ENCODE measurements around the gene TNFRSF8.
A peak's percentile ranks its signal among the peaks of the same experiment; 100 is the strongest.
"Not testable (repeated sequence)": the region's sequence is repeated elsewhere in the genome, so short reads cannot be mapped to it uniquely, and the experiment has no call there.

The TNFRSF8 gene

DNA sequence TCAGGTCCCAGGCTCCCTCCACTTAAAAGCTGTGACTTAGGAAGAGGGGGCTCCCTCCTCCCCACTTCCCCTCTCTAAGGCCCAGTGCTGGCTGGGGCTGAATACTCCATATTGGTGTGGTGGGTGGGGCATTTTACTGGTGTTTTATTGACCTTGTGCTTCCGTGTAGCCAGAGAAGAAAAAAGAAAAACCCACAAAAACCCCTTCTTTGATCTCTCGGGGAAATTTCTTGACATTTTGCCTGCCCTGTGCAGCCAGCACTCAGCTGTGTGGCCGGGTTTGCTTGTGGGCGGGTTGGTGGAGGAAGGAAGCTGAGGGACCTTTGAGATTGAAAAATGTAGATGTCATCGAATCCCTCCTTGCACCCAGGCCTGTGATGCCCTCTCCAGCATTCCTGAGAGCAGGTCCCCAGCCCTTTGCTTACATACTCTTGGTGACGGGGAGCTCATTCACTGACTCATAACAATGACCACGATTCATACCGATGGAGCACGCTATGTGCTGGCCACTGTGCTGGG lies 24.8 kb downstream of the TNFRSF8 start:
- peak; percentile 43 for DNase-seq (ENCODE audit: low spot score)

DNA sequence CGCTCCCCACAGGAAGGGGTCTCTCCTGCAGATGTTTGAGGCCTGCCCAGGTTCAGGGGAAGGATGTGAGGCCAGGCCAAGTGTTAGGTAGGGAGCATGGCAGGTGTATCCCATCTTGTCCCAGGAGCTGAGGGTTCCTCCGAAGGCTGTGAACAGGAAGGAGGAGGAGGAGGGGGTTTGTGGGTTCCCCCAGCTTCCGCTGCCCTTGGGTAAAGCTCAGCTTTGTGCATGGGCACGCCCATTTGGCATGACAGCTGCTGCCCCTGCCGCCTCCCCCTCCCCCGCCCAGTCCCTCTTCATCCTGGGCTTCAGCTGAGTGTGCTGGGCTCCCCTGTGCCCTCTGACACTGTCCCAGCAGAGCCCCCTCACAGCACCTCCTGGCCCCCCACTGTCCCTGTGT lies 25.5 kb downstream of the TNFRSF8 start:
- peak; percentile 47 for DNase-seq (ENCODE audit: low spot score)

DNA sequence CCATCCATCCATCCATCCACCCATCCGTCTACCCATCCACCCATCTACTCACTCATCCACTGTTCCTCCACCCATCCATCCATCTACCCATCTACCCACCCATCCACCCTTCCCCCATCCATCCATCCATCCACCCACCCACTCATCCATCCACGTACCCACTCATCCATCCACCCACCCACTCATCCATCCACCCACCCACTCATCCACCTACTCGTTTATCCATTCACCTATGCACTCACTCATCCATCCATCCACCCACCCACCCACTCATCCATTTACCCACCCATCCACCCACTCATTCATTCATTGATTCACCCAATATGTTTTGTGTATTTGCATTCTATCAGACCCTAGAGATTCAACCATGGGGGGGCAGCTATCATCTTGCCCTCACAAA lies 27.2 kb downstream of the TNFRSF8 start:
- no peak for DNase-seq (ENCODE audit: low spot score)

DNA sequence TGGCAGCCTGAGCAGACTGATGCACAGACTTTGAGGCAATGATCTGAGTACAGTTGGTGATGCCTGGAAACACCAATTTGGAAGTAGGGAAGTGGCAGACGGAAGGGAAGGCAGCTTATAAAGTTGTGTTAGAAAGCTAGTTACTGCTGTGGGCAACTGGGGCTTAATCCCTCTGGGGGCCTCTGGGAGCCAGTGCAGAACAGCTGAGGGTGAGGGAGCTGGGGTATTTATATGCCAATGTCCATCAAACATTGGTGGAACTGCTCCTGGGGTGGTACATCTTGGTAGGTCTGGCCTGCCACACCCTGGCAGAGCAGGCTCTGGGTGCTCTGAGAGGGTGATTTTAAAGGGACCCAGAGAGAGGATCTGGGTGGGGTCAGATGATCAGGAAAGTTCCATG lies 28.1 kb downstream of the TNFRSF8 start:
- no peak for DNase-seq (ENCODE audit: low spot score)

DNA sequence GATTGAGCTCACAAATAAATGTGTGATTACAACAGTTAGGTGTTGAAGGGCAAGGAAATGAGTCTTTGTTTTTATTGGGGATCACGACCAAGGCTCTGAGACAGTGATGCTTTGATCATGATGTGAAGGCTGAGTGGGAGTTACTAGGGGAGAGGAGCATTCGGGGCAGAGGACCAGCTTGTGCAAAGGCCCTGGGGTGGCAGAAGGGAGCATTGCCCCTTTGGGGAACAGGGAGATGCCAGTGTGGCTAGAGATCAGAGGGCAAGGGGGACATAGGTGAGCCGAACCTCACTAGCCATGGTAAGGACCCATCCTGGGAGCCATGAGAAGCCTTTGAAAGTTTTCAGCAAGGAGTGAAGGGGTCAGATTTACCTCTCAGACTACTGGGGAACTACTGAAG lies 31.1 kb downstream of the TNFRSF8 start:
- DNase-seq (ENCODE audit: low spot score), result no peak

DNA sequence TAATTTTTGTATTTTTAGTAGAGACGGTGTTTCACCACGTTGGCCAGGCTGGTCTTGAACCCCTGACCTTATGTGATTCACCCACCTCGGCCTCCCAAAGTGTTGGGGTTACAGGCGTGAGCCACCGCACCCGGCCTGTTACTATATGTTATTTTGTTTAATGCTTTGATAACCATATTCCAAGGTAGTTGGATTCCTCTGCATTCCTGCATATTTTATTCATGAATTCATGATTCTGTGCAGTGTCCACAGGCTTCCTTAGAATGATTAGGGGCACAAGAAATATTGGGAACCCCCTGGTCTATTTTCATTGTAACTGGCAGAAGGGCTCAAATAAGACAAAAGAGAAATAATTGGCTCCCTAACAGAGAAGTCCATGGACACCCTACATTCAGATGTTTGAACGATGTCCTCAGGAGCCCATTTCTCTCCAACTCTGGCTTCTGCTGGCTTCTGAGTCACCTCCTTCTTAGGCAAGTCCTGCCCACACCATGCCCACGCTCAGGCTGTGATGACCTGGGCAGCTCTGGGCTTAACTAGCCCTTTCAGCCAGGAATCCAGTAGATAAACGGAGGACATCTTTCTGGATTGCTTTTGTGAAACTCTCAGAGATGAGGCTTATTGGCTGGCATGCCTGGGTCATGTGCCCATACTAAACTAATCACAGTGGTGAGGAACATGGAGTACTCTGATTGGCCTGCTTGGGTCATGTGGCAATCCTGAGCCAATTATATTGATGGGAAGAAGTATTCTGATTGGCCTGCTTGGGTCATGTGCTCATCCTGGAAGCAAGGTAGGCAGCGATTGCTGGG lies 32.6 kb downstream of the TNFRSF8 start:
- DNase-seq (ENCODE audit: low spot score), result no peak

DNA sequence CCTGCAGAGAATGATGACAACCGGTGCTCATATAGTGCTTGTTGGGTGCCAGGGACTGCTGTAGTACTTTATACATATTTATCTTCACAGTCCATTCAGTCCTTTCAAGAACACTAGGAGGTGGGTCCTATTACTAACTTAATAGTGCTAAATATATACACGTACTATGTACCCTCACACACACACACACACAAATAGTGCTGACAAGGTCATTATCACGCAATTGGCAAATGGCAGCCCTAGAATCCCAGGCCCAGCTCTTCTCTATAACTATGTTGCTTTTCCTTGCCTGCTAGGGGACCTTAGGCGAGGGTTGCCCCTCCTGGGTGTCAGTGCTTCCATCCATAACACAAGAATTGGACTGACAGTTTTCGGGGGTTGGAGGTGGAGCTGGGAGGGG lies 33.5 kb downstream of the TNFRSF8 start:
- no peak for DNase-seq (ENCODE audit: low spot score)

DNA sequence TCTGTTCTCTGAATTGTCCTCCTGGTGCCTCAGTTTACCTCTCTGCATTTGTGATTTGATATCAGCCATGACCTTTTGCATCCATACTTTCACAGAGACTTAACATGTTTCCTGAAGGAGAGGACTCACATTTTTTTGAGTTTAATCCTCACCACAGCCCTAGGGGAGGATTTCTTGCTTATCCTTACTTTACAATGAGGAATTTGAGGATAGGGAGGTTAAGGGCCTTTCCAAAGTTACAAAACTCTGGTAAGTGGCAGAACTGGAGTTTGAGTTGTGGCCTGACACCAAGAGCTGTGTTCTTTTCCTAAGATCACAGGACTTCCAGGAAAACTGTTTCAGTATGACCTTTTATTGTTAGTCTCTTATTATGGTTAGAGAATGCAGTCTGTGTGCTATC lies 34.2 kb downstream of the TNFRSF8 start:
- no peak for DNase-seq (ENCODE audit: low spot score)

DNA sequence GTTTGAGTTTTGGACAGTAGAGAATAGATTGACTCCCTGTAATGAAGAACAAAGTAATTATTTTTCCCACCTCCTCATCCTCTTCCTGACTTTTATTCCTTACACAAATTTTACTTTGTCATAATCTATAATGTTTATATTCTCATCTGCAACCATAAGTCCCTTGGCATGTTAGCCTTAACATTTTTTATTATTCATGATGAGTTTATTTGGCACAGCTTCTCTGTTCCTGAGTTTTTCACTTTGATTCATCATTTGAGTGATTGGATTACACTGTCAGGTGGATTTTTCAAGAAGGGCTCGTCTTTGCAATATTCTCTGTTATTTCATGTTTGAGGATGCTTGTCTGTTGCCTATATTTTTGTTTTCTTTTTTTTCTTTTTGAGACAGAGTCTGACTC lies 35.7 kb downstream of the TNFRSF8 start:
- DNase-seq (ENCODE audit: low spot score), result no peak

DNA sequence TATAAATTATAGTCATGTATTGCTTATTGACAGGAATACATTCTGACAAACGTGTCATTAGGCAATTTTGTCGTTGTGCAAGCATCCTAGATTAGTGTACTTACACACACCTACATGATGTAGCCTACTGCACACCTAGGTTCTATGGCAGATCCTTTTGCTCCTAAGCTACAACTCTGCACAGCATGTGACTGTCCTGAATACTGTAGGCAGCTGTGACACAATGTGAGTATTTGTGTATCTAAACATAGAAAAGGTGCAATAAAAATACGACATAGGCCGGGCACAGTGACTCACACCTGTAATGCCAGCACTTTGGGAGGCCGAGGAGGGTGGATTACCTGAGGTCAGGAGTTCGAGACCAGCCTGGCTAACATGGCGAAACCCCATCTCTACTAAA lies 36.5 kb downstream of the TNFRSF8 start:
- DNase-seq (ENCODE audit: low spot score), result no peak

DNA sequence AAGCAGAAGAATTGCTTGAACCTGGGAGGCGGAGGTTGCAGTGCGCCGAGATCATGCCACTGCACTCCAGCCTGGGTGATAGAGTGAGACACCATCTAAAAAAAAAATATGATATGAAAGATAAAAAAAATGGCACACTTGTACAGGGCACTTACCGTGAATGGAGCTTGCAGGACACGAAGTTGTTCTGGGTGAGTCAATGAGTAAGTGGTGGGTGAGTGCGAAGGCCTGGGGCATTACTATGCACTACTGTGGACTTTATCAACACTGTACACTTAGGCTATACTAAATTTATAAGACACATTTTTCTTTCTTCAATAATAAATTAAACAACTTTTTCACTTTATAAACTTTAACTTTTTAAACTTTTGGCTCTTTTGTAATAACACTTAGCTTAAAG lies 37.0 kb downstream of the TNFRSF8 start:
- DNase-seq (ENCODE audit: low spot score), result no peak

DNA sequence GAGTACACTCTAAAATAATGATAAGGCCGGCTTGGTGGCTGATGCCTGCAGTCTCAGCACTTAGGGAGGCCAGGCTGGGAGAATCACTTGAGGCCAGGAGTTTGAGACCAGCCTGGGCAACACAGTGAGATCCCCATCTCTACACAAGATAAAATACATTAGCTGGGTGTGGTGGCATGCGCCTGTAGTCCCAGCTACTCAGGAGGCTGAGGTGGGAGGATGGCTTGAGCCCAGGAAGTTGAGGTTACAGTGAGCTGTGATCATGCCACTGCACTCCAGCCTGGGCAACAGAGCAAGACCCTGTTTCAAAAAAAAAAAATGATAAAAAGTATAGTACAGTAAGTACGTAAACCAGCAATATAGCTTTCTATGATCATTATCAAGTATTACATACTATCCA lies 38.0 kb downstream of the TNFRSF8 start:
- not testable (repeated sequence) for DNase-seq (ENCODE audit: low spot score)

DNA sequence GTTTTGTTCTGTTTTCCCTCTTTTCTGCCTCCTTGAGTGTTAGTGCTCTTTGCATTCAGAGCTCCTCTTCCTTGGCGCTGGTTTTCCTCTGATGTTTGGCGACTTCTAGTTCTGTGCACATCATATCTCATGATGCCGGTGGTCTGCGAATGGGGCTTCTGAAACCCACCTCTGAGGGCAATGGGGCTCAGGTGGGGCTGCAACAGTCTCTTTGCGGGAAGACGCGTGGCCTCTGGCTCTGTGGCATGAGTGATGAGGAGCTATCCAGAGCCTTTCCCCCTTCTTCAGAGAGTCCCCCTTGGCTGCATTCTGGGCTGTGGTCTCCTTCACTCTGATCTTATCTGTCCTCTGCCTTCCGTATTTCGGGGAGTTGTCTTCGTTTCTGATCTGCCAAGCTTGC lies 39.0 kb downstream of the TNFRSF8 start:
- no peak for DNase-seq (ENCODE audit: low spot score)

DNA sequence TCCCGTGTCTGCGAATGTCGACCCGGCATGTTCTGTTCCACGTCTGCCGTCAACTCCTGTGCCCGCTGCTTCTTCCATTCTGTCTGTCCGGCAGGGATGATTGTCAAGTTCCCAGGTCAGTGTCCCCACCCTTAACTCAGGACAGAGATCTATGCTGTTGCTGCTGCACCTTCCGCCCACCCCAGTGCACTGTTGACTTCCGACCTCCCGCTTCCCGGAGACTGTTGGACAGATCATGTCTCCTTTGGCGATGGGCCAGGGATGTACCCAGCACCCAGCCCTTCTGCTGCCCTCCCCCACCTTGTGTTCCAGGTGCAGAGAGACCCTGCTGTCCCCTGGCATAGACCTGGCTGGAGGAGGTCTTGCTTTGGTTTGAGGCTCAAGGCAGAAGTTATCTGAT lies 41.3 kb downstream of the TNFRSF8 start:
- no peak for DNase-seq (ENCODE audit: low spot score)

DNA sequence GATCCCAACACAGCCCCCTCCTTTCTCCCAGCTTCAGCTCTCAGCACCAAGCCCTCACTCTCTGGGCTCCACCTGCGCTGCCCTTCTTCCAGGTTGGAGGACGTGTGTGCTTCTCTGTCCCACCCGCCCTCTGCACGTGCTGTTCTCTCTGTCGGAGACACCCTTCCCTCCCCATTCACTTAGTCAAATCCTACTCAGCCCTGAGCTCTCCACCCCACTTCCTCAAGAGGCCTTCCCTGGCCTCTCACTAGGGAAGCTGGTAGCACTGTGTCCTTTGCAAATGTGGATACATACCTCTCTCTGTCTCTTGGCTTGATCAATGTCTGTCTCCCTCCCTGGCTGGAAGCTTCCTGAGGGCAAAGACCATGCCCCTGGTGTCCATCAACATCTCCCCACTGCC lies 43.0 kb downstream of the TNFRSF8 start:
- no peak for DNase-seq (ENCODE audit: low spot score)

DNA sequence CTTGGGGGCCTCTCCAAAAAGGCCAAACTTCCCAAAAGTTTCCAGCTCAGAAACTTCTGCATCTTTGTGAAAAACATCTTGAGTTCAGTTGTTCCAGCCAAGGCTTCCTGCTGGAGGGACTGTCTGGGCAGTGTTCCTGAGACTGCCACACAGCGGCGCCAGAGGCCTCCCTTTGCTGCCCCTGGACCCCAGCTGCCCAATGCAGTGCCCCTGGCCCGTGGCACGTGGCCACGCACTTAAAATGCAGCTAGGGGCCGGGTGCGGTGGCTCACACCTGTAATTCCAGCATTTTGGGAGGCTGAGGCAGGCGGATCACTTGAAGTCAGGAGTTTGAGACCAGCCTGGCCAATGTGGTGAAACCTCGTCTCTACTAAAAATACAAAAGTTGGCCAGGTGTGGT lies 43.8 kb downstream of the TNFRSF8 start:
- DNase-seq (ENCODE audit: low spot score), result not testable (repeated sequence)

DNA sequence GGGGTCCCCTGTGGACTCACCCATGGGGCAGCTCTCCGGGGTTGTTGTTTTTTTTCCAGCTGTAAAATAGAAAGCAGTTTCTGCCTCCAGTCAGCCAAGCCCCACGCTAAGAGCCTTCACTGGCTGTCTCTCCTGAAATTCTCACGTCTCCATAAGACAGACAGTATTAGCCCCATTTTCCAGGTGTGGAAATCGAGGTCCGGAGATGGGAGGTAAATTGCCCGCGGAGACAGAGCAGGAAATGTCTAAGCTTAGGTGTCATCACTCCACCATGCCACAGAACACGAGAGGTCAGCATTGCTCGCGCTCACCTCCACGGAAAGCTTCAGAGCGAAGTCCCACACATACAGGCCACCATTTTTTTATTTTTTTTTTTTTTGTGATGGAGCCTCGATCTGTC lies 44.6 kb downstream of the TNFRSF8 start:
- no peak for DNase-seq (ENCODE audit: low spot score)

DNA sequence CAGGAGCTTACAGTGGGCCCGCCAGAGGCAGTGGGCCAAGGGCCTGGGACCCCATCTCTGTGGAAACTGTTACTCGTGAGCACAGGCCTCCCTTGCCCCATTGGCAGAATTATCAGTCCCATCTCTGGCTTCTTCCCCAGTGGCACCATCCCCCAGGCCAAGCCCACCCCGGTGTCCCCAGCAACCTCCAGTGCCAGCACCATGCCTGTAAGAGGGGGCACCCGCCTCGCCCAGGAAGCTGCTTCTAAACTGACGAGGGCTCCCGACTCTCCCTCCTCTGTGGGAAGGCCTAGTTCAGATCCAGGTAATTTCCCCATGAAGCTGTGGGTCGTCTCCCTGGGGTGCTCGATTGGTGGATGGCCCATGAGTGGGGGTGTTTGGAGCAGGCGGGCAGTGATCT lies 46.8 kb downstream of the TNFRSF8 start:
- no peak for DNase-seq (ENCODE audit: low spot score)

DNA sequence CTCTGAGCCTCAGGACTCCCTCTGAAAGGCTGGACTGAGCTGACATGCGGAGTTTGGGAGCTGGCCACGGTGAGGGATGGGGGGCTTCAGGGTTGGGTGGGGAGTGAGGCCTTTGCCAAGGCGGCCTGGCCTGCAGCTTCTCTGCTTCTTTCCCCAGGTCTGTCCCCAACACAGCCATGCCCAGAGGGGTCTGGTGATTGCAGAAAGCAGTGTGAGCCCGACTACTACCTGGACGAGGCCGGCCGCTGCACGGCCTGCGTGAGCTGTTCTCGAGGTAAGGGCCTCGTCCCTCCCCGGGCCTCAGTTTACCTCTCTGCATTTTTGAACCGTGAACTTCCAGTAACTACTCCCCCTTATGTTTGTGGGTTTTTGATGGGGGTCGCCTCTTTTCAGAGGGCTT lies 48.6 kb downstream of the TNFRSF8 start:
- no peak for DNase-seq (ENCODE audit: low spot score)

DNA sequence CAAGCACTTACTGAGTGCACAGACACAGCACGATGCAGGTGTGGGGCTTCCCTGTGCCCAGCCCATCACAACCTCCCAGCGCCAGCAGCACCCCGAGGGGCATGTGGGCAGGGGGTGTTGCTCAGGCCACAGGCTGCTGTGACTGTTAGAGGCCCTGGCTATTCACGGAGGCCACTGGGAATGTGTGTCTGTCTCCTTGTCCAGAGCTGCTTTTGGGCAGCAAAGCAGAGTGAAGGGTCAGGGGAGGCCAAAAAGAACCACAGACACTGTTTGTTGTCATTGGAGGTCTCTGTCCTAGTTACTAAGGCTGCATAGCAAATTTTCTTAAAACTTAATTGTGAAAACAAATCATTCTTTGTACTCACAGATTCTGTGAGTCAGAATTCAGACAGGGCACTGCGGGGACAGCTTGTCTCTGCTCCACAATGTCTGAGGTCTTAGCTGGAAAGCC lies 49.6 kb downstream of the TNFRSF8 start:
- no peak for DNase-seq (ENCODE audit: low spot score)

DNA sequence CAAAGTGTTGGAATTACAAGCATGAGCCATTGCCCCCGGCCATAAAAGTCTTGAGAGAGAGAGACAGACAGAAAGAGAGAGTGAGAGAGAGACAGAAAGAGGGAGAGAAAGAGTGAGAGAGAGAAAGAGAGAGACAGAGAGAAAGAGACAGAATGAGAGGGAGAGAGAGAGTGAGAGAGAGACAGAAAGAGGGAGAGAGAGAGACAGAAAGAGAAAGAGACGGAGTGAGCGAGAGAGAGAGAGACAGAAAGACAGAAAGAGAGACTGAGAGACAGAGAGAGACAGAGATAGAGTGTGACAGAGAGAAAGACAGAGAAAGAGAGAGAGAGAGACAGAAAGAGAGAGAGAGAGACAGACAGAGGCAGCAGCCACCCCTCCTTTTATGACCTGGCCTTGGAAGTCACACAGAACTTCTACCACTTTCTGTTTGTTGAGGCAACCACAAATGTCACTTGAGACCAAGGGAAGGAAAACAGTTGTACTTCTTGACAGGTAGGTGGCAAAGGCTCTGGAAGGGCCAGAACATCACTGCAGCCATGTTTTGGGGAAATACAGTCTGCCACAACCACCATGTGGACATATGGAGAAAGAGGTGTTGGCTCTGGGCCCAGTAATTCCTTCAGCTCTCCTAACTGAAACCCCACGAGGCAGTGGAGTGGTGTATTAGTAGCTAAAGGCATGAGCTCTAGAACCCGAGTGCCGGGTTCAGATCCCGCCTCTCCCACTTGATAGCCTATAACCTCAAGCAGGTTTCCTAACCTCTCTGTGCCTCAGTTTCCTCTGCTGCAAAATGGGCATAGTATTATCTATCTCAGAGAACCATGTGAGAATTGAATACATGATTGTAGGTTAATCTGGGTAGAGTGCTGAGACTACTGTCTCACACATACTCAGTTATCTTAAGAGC lies 50.6 kb downstream of the TNFRSF8 start:
- DNase-seq (ENCODE audit: low spot score), result no peak

DNA sequence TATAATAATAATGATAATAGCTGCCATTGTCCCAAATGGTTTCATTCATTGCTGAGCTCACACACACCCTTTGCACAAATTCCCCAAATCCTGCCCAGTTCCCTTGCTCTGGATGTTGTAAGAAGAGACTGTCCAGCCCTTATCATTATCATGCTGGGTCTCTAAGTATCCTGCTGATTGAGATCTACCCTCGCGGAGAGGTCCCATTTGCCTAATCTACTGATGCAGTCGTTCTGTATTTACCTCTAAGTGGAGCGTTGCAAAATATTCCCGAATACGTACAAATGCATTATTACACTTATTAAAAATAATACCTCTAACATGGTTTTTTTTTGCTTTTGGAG lies 51.2 kb downstream of the TNFRSF8 start:
- DNase-seq (ENCODE audit: low spot score), result no peak

DNA sequence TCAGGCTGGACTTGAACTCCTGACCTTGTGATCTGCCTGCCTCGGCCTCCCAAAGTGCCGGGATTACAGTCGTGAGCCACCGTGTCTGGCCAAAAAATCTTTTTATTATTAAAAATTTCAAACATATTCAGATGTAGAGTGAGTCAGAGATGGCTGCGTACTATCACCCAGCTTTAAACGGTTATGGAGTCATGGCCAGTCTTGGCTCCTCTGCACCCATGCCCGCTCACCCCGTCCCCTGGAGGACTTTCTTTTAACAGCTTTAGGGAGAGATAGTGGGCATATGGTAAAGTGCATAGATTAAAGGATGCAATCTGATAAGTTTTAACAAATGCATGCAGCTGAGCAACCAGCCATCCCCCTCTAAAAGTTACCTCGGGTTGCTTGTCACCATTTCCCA lies 51.8 kb downstream of the TNFRSF8 start:
- DNase-seq (ENCODE audit: low spot score), result no peak

All from CD4-positive, alpha-beta T cell treated with Interleukin-15 for 4 hours (primary cell).